NB4 (cell line): ENCODE measurements around the gene SH3PXD2A.

ENCODE experiments used
- DNase-seq: peaks from one replicate; pipeline ENCODE4 v3.0.0; 2010; ENCODE audit warnings: low read depth
- H3K4me3 ChIP-seq: one replicate; pipeline ENCODE4 v1.5.1; 2011; ENCODE audit warnings: mild to moderate bottlenecking, low read depth, low read length, moderate library complexity
- MYC ChIP-seq: IDR thresholded peaks from 2 replicates; pipeline ENCODE4 v1.6.1; 2011; ENCODE audit warnings: low read depth, low read length
- POLR2A ChIP-seq: IDR thresholded peaks from 2 replicates; pipeline ENCODE4 v1.6.1; 2011; ENCODE audit warnings: mild to moderate bottlenecking; ENCODE audit not compliant: insufficient read length; ENCODE audit errors: extremely low read depth
- TF ChIP-seq, protein P1 (sequence below): IDR thresholded peaks from one replicate; pipeline ENCODE4 v1.5.1; 2012; ENCODE audit warnings: low read depth, low read length
- TF ChIP-seq, protein P2 (sequence below): IDR thresholded peaks from 2 replicates; pipeline ENCODE4 v1.6.1; 2011; ENCODE audit warnings: low read depth, low read length

Gene SH3PXD2A

DNA sequence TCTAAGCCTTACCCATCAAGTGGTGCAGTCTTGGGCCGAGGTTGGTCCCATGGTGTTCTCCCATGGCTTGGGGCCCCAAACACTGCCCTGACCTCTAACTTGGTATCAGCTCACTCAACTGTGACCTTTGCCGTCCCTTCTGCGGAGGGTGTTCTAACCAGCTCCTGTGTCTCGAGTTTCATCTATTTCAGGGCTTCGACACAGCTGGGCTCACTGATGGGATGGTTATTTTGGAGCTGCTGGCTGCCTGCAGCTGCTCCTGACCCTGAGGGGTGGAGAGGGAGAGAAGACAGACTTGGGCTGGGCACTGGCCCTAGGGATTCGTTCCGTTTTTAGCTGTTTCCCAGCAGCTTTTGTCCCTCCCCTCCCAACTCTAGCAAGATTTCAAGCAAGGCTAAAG is 274.9 kb downstream of the SH3PXD2A start:
- no peak for DNase-seq
- no peak overlapping the region for H3K4me3 ChIP-seq
- TF ChIP-seq, protein P1, sequence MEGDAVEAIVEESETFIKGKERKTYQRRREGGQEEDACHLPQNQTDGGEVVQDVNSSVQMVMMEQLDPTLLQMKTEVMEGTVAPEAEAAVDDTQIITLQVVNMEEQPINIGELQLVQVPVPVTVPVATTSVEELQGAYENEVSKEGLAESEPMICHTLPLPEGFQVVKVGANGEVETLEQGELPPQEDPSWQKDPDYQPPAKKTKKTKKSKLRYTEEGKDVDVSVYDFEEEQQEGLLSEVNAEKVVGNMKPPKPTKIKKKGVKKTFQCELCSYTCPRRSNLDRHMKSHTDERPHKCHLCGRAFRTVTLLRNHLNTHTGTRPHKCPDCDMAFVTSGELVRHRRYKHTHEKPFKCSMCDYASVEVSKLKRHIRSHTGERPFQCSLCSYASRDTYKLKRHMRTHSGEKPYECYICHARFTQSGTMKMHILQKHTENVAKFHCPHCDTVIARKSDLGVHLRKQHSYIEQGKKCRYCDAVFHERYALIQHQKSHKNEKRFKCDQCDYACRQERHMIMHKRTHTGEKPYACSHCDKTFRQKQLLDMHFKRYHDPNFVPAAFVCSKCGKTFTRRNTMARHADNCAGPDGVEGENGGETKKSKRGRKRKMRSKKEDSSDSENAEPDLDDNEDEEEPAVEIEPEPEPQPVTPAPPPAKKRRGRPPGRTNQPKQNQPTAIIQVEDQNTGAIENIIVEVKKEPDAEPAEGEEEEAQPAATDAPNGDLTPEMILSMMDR: no peak
- TF ChIP-seq, protein P2, sequence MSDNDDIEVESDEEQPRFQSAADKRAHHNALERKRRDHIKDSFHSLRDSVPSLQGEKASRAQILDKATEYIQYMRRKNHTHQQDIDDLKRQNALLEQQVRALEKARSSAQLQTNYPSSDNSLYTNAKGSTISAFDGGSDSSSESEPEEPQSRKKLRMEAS: no peak
- TF ChIP-seq POLR2A (no peak), MYC (no peak)

DNA sequence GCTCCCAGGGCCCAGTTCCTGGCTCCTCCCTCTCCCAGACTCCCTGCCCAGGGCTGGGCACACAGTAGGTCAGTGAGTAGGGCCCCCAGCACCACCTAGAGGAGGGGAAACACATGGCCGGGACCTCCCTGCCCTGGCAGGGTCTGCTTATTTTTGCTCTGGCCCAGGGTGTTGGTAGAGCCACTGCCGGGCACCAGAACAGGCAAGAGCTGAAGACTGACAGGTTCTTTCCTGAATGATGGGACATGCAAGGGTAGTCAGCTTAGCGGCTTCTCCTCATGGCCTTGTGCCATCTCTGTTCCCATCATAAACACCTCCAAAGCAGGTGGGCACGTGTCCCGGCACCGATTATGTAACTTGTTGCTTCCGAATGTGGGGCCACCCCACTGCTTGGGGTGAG is 275.4 kb downstream of the SH3PXD2A start:
- TF ChIP-seq, protein P1: peak; percentile 3
- TF ChIP-seq MYC: no peak
- H3K4me3 ChIP-seq: no peak overlapping the region
- no peak for DNase-seq

DNA sequence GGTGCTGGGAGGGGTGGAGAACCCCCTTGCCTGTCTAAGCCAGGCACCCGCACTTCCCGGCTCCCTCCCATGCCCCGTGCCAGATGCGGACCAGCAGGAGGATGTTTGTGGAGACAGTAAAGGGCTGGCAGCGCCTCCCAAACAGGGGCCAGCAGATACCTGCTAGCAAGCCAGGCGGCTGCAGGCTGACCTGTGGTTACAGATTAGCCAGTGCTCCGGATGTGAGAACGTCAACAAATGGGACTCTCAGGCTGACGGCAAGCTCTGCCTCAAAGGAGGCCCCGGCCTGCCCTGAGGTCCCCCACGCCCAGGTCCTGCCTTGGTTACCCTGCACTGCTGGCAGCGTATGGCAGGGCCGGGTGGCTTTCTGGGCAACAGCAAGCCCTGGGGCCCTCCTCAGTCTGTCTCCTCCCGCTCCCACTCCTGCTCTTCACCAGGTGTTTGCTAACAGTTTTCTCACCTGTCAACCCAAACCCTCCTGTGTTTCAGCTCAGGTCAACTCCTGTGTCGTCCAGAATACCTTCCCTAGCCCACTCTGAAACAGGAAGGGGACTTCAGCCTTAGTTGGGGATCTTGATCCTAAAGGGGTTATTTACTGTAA is 276.5 kb downstream of the SH3PXD2A start:
- H3K4me3 ChIP-seq: no peak overlapping the region
- no peak for TF ChIP-seq MYC
- no peak for TF ChIP-seq POLR2A
- TF ChIP-seq, protein P2: no peak
- TF ChIP-seq, protein P1: no peak
- no peak for DNase-seq

DNA sequence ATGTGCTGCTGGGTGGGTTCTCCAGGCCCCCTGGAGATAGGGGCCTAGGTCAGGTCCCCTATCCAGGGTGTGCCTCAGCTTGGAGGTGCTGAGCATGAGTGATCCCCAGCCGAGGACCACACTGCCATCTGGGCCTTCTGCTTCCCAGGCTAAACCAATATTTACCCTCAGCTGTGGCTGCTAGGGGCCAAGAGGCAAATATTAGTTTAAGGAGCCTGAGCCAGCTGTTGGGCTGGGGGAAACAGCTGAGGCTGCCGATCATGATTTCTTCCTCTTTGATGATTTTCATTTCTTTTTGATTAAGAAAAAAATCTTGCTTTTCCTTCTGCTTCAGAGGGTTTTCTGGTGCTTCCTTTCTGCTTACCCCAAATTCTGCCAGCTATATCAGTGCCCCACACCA is 278.5 kb downstream of the SH3PXD2A start:
- TF ChIP-seq, protein P1: no peak
- TF ChIP-seq, protein P2: no peak
- TF ChIP-seq MYC (no peak), POLR2A (no peak)
- no peak for DNase-seq
- H3K4me3 ChIP-seq: no peak overlapping the region

DNA sequence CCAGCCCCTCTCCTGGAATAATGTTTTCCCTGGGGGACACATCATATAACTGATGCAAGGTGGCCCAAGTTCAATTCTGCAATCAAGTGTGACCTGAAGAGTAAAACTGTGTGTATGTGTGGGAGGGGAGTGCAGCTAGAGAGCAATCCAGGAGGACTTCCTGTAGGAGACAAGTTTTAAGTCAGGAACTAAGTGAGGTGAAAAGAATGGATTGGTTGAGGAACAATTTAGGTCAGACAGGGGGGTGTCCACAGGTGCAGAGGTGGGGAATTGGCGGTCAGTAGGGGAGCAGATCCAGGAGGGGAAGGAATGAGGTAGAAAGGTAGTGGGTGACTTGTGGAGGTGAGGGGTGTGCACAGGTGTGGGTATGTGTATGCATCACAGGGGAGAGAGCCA is 279.3 kb downstream of the SH3PXD2A start:
- TF ChIP-seq, protein P1: no peak
- no peak for TF ChIP-seq POLR2A
- no peak for TF ChIP-seq MYC
- TF ChIP-seq, protein P2: no peak
- no peak for DNase-seq
- H3K4me3 ChIP-seq: no peak overlapping the region

DNA sequence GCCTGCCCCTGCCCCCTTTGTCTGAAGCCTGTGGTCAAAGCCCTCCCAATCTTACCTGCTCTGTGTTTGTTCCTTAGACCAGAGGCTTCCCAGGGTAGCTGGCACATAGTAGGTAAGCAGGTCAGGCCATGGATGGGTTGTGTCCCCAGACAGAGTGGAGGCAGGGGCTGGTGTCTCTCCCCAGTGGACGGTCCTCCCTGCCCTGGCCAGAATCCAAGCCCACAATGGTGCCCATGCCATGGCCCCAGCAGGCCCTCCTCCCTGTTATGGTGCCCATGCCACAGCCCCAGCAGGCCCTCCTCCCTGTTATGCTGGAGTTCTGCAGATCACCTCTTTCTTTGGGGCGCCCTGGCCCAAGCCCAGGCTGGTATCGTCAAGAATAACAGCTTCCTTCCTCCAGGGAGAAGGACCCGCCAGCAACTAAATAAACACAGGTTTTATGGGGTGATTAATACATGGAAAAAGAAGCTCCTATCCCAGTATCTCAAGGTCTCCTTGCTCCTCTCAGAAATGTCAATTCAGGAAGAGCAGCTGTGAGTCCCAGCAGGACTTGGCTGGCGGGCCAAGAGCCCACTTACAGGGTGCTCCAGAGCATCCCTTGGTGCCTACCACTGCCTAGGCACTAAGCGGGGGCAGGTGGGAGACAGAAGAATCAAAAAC is 279.8 kb downstream of the SH3PXD2A start:
- TF ChIP-seq POLR2A: no peak
- TF ChIP-seq, protein P2: no peak
- DNase-seq: no peak
- H3K4me3 ChIP-seq: no peak overlapping the region
